Naive thymus-derived CD8-positive, alpha-beta T cell (primary cell): ENCODE measurements around the gene COMMD3. TPM values are rescaled to one million over a fixed set of nuclear protein-coding genes. Genes with fewer than 3 reads are reported as not detected.
A peak's percentile ranks its signal among the peaks of the same experiment; 100 is the strongest.

Experiments used
- ATAC-seq, 2 donors: fragments of 150-1000 bp; cut with Tn5 transposase in 1 of 2; sonication (Bioruptor Pico), chemical (Tn5 transposase) in 1 of 2; 1 replicate in 1 of 2; 2 replicates in 1 of 2; pipeline ENCODE4 v1.10.0; 2021; ENCODE audit warnings: mild to moderate bottlenecking in 2 of 2, moderate library complexity in 2 of 2
- POLR2A ChIA-PET: fragments of 350-600 bp; sonication (Branson Sonifier 250); formaldehyde crosslinking; loops from one replicate; lab custom pipeline; 2021; ENCODE audit warnings: antibody characterized with exemption; lab: Charles Lee
- DNase-seq, 10 donors: peaks; one replicate each; pipeline versions ENCODE4 v3.0.0 to v3.0.0-alpha.2; 2020 to 2022
- H3K27ac Mint-ChIP-seq, 10 donors: one replicate each; pipeline ENCODE4 v1.8.0; 2020 to 2022; ENCODE audit warnings: mild to moderate bottlenecking in 10 of 10, mixed read lengths in 10 of 10, moderate library complexity in 4 of 10, inconsistent platforms in 1 of 10
- H3K27me3 Mint-ChIP-seq, 5 donors: one replicate each; pipeline ENCODE4 v1.8.0; 2021 to 2022; ENCODE audit warnings: mixed read lengths in 5 of 5
- H3K36me3 Mint-ChIP-seq, 3 donors: one replicate each; pipeline ENCODE4 v1.8.0; 2020 to 2022; ENCODE audit warnings: mixed read lengths in 3 of 3, mild to moderate bottlenecking in 2 of 3, inconsistent platforms in 1 of 3
- H3K4me1 Mint-ChIP-seq, 4 donors: one replicate each; pipeline ENCODE4 v1.8.0; 2021 to 2022; ENCODE audit warnings: mixed read lengths in 4 of 4
- H3K4me3 Mint-ChIP-seq, 10 donors: one replicate each; pipeline ENCODE4 v1.8.0; 2020 to 2022; ENCODE audit warnings: mild to moderate bottlenecking in 10 of 10, mixed read lengths in 10 of 10, moderate library complexity in 6 of 10, inconsistent platforms in 1 of 10
- H3K9me3 Mint-ChIP-seq, 9 donors: one replicate each; pipeline ENCODE4 v1.8.0; 2020 to 2022; ENCODE audit warnings: mixed read lengths in 9 of 9, mild to moderate bottlenecking in 3 of 9, inconsistent platforms in 1 of 9, moderate library complexity in 1 of 9
- polyA plus RNA-seq, 3 donors: library from polyadenylated mRNA; unstranded; fragments of 300-500 nt; fragmentation: Illumina TruSeq; gene quantifications; one replicate each; pipeline ENCODE4 v1.2.3, GENCODE V29; 2021
- total RNA-seq, 8 experiments: library from RNA in 2 of 8; stranded (reverse) in 2 of 8; gene quantifications; one replicate each; pipeline ENCODE4 v1.2.3 and lab custom pipeline; 2021 to 2026

The COMMD3 gene
- total RNA-seq = 10 to 100 TPM; 53.9 to 59.3 TPM
- polyA plus RNA-seq = 10 to 100 TPM; 38.5 to 57.8 (median 48.4) TPM
- total RNA-seq (lab: John Stamatoyannopoulos, UW) = 4.4 to 15.6 (median 7.2) reads per million in 6 experiments

DNA sequence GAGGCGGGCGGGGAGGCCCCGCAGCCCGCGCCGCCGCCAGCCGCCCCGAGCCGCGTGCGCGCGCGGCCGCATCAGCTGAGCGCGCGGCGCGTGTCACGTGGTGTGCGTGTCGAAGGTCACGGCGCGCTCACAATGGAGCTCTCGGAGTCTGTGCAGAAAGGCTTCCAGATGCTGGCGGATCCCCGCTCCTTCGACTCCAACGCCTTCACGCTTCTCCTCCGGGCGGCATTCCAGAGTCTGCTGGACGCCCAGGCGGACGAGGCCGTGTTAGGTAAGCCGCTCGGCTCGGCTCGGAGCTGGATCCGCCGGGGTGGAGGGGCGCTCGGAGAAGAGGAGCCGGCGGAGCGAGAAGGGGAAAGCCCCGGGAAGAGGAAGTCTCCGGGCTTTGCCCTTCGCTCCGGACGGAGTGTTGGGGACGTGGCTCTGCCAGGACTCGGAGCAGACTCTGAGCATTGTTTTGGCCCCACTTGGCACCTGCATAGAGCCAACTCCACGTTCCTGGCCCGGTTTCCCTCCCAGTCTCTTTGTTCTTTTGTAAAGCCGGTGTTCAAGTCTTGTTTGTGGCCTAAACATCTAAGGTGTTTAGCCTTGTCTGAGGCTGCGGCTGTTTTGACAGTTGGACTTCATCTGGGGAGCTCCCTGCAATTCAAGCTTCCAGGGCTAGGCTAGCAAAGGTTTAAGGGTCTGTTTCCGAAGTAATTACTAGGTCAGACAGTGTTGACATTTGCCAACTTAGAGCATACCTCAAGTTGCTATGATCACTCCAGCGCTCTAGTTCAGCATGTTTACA, at the start of gene COMMD3:
COMMD3 (plus strand) TSS at position 103 of the 790 bp plus-strand sequence; CDS start at position 133, 30 bp downstream.
- peak within 1 kb of the TSS; percentile 88 to 99 (median 93) for H3K4me3 Mint-ChIP-seq
- peak within 1 kb of the TSS; percentile 93 to 98 (median 96) for H3K27ac Mint-ChIP-seq
- H3K4me1 Mint-ChIP-seq = peaks cover 6 to 48% (median 20%) of the 10 kb centered on the region in 4 donors

DNA sequence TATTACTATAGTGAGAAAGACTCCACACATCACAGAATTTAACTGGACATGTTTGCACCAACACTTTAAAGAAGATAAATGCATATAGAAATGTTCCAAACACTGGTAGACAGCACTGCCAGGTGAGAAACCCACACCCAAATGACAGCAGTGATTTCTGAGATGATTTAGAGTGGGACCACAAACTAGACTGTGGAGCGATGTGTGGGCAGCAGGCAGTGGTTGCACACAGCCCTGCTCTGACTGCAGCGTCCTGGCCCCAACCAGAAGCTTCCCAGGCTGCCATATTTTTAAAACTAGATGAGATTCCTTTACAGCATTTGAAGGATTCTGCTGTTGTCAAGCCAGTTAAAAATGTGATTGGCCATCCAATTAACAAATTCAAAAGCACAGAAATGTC, 47.7 kb upstream of the COMMD3 start:
- H3K27me3 Mint-ChIP-seq = peaks cover 13 to 34% (median 28%) of the 10 kb centered on the region in 5 donors

More for the DNA sequence above, at the start of gene COMMD3:
- H3K9me3 Mint-ChIP-seq = peaks cover 0 to 2% (median 0%) of the 10 kb centered on the region in 9 donors
- DNase-seq = peak; percentile 63 to 86 (median 75)
- H3K36me3 Mint-ChIP-seq = peaks cover 0 to 9% (median 3%) of the 10 kb centered on the region in 3 donors
- ATAC-seq = peak; percentile 63 to 64
- POLR2A ChIA-PET = interaction anchor here (0.6 to 5.5 kb wide), 16 partner anchors 8 to 335 kb away, joined by 3 to 67 read pairs (median 4); partner anchors contain the start of gene DNAJC1
- H3K27me3 Mint-ChIP-seq = peaks cover 0 to 18% (median 11%) of the 10 kb centered on the region in 5 donors

GRCh38 chr10:22271786-22272185, 44.4 kb upstream of the COMMD3 start:
- Mint-ChIP-seq H3K27ac (no peak overlapping the region), H3K27me3 (peaks cover 4 to 12% (median 10%) of the 10 kb centered on the region in 5 donors), H3K4me3 (no peak overlapping the region), H3K4me1 (no peaks in the 10 kb centered on the region), H3K9me3 (no peaks in the 10 kb centered on the region), H3K36me3 (no peaks in the 10 kb centered on the region)
- ATAC-seq (no peak), DNase-seq (no peak)
- POLR2A ChIA-PET = no interaction called here

More for the DNA sequence above, 47.7 kb upstream of the COMMD3 start:
- Mint-ChIP-seq H3K4me1 (no peaks in the 10 kb centered on the region), H3K9me3 (peaks cover 0 to 2% (median 0%) of the 10 kb centered on the region in 9 donors), H3K36me3 (no peaks in the 10 kb centered on the region), H3K27ac (peak overlapping the region in 1 of 10 donors; percentile 19), H3K4me3 (no peak overlapping the region)
- no peak for DNase-seq
- ATAC-seq = no peak
- POLR2A ChIA-PET = no interaction called here

DNA sequence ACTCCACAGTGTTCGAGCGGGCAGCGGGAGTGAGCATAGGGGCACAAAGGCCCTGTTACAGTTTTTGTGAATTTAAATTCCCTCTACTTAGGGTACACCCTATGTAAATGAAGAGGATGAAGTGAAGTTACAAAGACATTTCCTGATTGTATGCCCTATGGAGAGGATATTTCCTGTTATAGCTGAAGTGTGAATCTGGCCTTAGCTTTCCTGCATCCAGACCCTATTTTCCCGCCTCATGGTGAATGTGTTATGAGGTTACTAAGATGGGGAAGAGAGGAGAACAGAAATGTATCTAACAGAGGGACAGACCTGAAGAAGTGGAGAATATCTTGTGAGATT, 37.8 kb upstream of the COMMD3 start:
- DNase-seq (no peak), ATAC-seq (no peak)
- Mint-ChIP-seq H3K4me1 (no peaks in the 10 kb centered on the region), H3K27ac (peak overlapping the region in 1 of 10 donors; percentile 88), H3K36me3 (no peaks in the 10 kb centered on the region), H3K27me3 (peaks cover 3 to 14% (median 7%) of the 10 kb centered on the region in 5 donors), H3K4me3 (peak overlapping the region in 1 of 10 donors; percentile 76), H3K9me3 (no peaks in the 10 kb centered on the region)
- POLR2A ChIA-PET = no interaction called here

DNA sequence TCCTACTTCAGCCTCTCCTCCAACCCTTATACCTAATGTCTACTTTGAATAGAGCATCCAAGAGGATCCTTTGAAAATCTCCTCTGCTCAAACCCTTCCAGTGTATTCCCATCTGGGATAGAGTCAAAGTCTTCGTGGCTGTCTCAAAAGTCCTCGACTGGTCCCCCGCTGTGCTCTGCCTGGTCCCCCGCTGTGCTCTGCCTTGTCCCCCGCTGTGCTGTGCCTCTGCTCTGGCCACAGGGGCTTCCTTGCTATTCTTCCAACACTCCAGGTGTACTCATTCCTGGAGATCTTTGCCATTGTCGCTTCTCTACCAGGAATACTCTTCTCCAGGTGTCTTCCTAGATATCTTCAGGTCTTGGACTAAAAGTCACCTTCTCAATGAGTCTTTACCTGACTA, 36.1 kb upstream of the COMMD3 start:
- Mint-ChIP-seq H3K36me3 (no peaks in the 10 kb centered on the region), H3K27me3 (peaks cover 5 to 14% (median 11%) of the 10 kb centered on the region in 5 donors), H3K4me3 (no peak overlapping the region), H3K27ac (no peak overlapping the region), H3K4me1 (no peaks in the 10 kb centered on the region), H3K9me3 (no peaks in the 10 kb centered on the region)
- ATAC-seq (no peak), DNase-seq (no peak)
- POLR2A ChIA-PET = interaction anchor here (0.7 kb wide), 1 partner anchor 1706 kb away, joined by 11 read pairs; no protein-coding TSS in a partner anchor

DNA sequence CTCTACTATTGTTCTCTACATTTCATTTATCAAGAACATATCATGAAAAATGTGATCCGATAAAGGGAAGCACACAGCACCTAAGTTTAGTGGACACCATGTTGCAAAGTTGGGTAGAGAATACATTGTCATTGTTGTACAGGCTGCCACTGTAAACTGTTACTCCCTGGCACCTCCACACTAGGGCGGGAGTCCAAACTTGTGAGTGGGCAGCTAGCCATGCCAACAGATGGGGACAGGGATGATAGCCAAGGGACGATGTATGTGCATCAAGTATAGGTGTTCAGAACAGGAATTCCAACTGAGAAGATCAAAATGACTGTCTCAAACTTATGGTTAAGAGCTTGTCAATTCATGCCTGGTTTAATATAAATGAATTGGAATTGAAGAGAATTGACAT, 31.1 kb upstream of the COMMD3 start:
- Mint-ChIP-seq H3K4me1 (no peaks in the 10 kb centered on the region), H3K27me3 (peaks cover 2 to 13% (median 9%) of the 10 kb centered on the region in 5 donors), H3K4me3 (no peak overlapping the region), H3K27ac (no peak overlapping the region), H3K36me3 (no peaks in the 10 kb centered on the region), H3K9me3 (peaks cover 0 to 2% (median 0%) of the 10 kb centered on the region in 9 donors)
- no peak for ATAC-seq
- POLR2A ChIA-PET = no interaction called here
- no peak for DNase-seq

GRCh38 chr10:22293747-22294404, 22.3 kb upstream of the COMMD3 start:
- POLR2A ChIA-PET = no interaction called here
- peaks cover 3 to 24% (median 11%) of the 10 kb centered on the region in 5 donors for H3K27me3 Mint-ChIP-seq

DNA sequence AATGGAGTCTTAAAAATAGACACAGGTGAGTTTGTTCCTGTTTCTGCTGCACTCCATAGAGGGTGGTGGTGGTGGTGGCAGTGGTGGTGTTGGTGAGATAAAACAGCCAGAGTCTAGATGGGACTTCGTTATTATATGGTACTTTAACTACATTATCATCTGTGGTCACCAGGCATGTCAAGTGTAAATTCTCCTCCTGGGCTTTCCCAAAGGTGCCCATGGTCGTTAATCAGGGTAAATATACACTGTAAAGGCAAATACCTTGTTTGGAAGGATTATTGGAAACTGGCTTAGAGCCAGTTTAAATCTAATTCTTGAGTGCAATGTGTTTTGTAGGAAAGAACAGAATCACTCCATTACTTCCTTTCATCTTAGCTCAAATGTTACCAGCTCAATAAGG, 21.5 kb upstream of the COMMD3 start:
- Mint-ChIP-seq H3K27me3 (peaks cover 3 to 24% (median 11%) of the 10 kb centered on the region in 5 donors), H3K4me3 (no peak overlapping the region), H3K4me1 (no peaks in the 10 kb centered on the region), H3K27ac (no peak overlapping the region), H3K9me3 (peaks cover 0 to 11% (median 0%) of the 10 kb centered on the region in 9 donors), H3K36me3 (no peaks in the 10 kb centered on the region)
- no peak for ATAC-seq
- POLR2A ChIA-PET = no interaction called here
- no peak for DNase-seq

More at GRCh38 chr10:22293747-22294404, 22.3 kb upstream of the COMMD3 start:
- no peak overlapping the region for H3K4me3 Mint-ChIP-seq
- ATAC-seq (no peak), DNase-seq (no peak)
- H3K9me3 Mint-ChIP-seq = peaks cover 0 to 11% (median 0%) of the 10 kb centered on the region in 9 donors
- no peak overlapping the region for H3K27ac Mint-ChIP-seq
- H3K4me1 Mint-ChIP-seq = no peaks in the 10 kb centered on the region
- H3K36me3 Mint-ChIP-seq = no peaks in the 10 kb centered on the region

GRCh38 chr10:22301193-22301592, 15.0 kb upstream of the COMMD3 start:
- POLR2A ChIA-PET = no interaction called here
- DNase-seq (no peak), ATAC-seq (no peak)
- Mint-ChIP-seq H3K36me3 (no peaks in the 10 kb centered on the region), H3K9me3 (no peaks in the 10 kb centered on the region), H3K27me3 (peaks cover 9 to 22% (median 13%) of the 10 kb centered on the region in 5 donors), H3K4me3 (no peak overlapping the region), H3K27ac (no peak overlapping the region), H3K4me1 (no peaks in the 10 kb centered on the region)

DNA sequence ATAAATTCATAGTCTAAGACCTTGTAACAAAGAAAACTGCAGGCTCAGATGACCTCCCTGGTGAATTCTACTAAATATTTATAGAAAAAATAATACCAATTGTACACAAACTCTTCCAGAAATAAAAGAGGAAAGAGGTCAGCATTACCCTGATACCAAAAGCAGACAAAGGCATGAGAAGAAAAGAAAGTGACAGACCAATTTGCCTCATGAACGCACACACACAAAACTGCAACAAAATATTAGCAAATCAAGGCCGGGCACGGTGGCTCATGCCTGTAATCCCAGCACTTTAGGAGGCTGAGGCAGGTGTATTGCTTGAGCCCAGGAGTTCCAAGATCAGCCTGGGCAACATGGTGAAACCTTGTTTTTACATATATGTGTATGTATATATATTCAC, 12.7 kb upstream of the COMMD3 start:
- no peaks in the 10 kb centered on the region for H3K4me1 Mint-ChIP-seq
- no peaks in the 10 kb centered on the region for H3K36me3 Mint-ChIP-seq
- no peak for ATAC-seq
- no peak overlapping the region for H3K4me3 Mint-ChIP-seq
- no peak for DNase-seq
- POLR2A ChIA-PET = no interaction called here
- H3K9me3 Mint-ChIP-seq = no peaks in the 10 kb centered on the region
- peaks cover 8 to 19% (median 15%) of the 10 kb centered on the region in 5 donors for H3K27me3 Mint-ChIP-seq
- no peak overlapping the region for H3K27ac Mint-ChIP-seq

DNA sequence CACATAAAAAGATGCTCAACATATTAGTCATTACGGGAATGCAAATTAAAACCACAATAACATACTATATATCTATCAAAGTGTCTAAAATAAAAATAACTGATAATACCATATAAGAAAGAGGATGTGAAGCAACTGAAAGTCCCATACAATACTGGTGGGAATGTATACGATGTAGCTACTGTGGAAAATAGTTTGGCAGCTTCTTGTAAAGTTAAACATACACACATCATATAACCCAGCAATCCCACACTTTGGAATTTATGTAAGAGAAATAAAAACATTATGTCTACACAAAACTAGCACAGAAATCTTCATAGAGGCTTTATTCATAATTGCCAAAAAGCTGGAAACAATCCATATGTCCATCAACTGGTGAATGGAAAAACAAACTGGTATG, 10.5 kb upstream of the COMMD3 start:
- Mint-ChIP-seq H3K9me3 (no peaks in the 10 kb centered on the region), H3K27me3 (peaks cover 8 to 19% (median 14%) of the 10 kb centered on the region in 5 donors), H3K4me1 (no peaks in the 10 kb centered on the region), H3K4me3 (no peak overlapping the region), H3K36me3 (no peaks in the 10 kb centered on the region), H3K27ac (no peak overlapping the region)
- ATAC-seq = no peak
- POLR2A ChIA-PET = no interaction called here
- DNase-seq = no peak

DNA sequence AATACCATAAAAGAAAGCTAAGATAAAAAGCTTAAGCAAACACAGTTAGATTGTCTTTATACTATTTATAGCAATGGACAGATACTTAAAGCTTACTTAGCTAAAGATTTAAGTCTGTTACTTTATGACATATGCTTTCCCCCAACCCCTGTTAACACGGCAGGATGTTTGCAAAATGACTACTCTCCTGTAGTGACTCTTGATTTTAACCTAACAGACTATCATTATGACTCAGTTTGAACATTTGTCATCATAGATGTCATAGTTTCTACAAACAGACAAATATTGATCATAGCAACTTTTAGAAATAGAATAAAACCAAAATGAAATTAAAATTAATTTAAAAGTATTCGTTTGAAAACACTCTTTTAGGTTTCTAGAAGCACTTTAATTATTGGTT, 7.8 kb upstream of the COMMD3 start:
- POLR2A ChIA-PET = no interaction called here
- DNase-seq = no peak
- peaks cover 8 to 29% (median 14%) of the 10 kb centered on the region in 5 donors for H3K27me3 Mint-ChIP-seq
- no peaks in the 10 kb centered on the region for H3K4me1 Mint-ChIP-seq
- H3K36me3 Mint-ChIP-seq = no peaks in the 10 kb centered on the region
- H3K4me3 Mint-ChIP-seq = no peak overlapping the region
- no peak for ATAC-seq
- no peaks in the 10 kb centered on the region for H3K9me3 Mint-ChIP-seq
- H3K27ac Mint-ChIP-seq = no peak overlapping the region
